ENCODE measurements around the gene HORMAD2. TPM values are rescaled to one million over a fixed set of nuclear protein-coding genes. Genes with fewer than 3 reads are reported as not detected.
"Not testable (repeated sequence)": the region's sequence is repeated elsewhere in the genome, so short reads cannot be mapped to it uniquely, and the experiment has no call there.

HORMAD2 gene
- total and polyA plus RNA-seq, 2 experiments from 2014 or later: not detected

DNA sequence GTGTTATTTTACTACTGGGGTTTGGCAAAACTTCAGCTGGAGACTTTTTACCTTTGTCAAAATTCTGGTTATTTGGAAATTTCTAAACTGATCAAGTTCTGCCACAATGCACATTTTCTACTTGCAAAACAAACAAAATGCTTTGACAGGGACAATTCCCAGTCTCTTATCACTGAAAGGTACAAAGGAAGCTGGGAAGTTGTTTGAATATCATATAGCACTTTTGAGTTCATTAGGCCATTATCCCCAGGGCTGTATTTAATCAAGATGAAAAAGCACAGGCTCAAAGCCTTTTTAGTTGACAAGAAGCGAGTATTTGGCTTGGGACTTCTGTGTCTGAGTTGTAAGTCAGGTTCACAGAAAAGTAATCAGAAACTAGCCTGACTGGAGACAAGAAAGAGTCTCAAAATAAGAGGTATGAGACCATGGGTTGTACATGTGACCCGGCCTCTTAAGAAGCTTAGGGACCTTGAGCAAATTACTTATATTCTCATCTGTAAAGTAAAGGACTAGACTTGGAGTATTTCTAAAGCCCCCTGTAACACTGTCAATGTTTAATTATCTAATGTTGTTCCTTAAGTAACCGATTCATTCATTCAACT lies 2.9 kb upstream of the HORMAD2 start:
- Histone ChIP-seq H3K9me2 (ENCODE audit: insufficient read depth) (no peaks in the 10 kb centered on the region), H3K79me2 (ENCODE audit: insufficient read depth) (no peaks in the 10 kb centered on the region), H3K27ac (no peak overlapping the region), H3K36me3 (ENCODE audit: low read depth) (no peaks in the 10 kb centered on the region), H3K27me3 (replicated peaks; ENCODE audit: insufficient read depth) (peaks cover 35% of the 10 kb centered on the region), H3K4me3 (no peak overlapping the region), H4K20me1 (ENCODE audit: insufficient read depth) (no peaks in the 10 kb centered on the region), H3F3A (ENCODE audit: insufficient read depth) (no peaks in the 10 kb centered on the region), H3K9ac (no peak overlapping the region), H3K4me1 (ENCODE audit: insufficient read depth) (no peaks in the 10 kb centered on the region), H3K9me3 (ENCODE audit: low read depth) (no peaks in the 10 kb centered on the region), H2AFZ (no peak overlapping the region), H3K4me2 (ENCODE audit: unreplicated experiment) (no peak overlapping the region)
- no peak for DNase-seq
- TF ChIP-seq EZH2 (IDR thresholded peaks at IDR 0.05; ENCODE audit: insufficient read depth, poor library complexity, severe bottlenecking) (no peak), EZH2phosphoT487 (IDR thresholded peaks at IDR 0.05; ENCODE audit: insufficient read depth, low read depth) (no peak)
- in situ Hi-C loops (cut with MboI): loop anchor here (25.0 kb wide), 1 partner anchor 690 kb away; the partner anchor contains the start of gene AP1B1
- WGBS, 2 experiments (ENCODE audit: low coverage in 1 of 2, low lambda C conversion rate in 2 of 2, missing lambda C conversion rate in 2 of 2): 80 to 85% methylated on average over 3 of the region's 3 CpGs

DNA sequence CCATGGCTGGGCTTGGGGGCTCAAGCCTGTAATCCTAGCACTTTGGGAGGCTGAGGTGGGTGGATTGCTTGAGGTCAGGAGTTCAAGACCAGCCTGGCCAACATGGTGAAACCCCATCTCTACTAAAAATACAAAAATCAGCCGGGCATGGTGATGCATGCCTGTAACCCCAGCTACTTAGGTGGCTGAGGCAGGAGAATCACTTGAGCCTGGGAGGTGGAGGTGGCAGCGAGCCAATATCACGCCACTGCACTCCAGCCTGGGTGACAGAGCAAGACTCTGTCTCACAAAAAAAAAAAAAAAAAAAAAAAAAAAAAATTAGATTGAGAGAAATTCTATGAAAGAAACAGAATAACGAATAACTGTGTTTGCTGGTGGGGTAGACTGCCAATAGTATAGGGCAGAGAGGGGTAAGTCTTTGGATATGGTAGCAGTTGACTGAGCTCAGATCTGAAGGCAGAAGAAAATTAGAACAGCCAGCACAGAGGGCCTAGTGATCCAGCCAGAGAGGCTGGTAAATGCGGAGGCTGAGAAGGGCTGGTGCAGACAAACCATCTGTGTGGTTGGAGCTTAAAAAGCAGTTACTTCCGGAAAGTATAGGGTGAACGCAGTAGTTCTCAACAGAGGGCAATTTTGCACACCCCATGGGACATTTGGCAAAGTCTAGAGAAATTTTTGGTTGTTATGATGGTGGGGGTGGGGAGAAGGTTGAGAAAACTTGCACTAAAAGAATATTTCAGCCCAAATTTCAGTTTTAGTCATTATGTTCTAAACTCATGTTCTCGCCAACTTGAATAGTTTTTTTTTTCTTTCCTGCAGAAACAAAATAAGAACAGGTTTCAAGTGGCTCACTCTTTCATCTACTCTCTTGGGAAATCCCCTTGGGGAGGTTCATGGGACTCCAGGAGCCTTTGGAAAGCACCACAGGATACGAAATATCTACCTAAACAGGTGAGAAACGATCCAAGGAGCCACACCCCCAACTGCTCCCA lies 1.6 kb upstream of the HORMAD2 start:
- Histone ChIP-seq H2AFZ (no peak overlapping the region), H3K79me2 (ENCODE audit: insufficient read depth) (no peaks in the 10 kb centered on the region), H3K9me2 (ENCODE audit: insufficient read depth) (no peaks in the 10 kb centered on the region), H3K9ac (no peak overlapping the region), H3K4me3 (no peak overlapping the region), H3K9me3 (ENCODE audit: low read depth) (no peaks in the 10 kb centered on the region), H3K27ac (no peak overlapping the region), H4K20me1 (ENCODE audit: insufficient read depth) (no peaks in the 10 kb centered on the region), H3K36me3 (ENCODE audit: low read depth) (no peaks in the 10 kb centered on the region), H3K4me2 (ENCODE audit: unreplicated experiment) (no peak overlapping the region), H3K4me1 (ENCODE audit: insufficient read depth) (no peaks in the 10 kb centered on the region), H3K27me3 (replicated peaks; ENCODE audit: insufficient read depth) (peaks cover 34% of the 10 kb centered on the region), H3F3A (ENCODE audit: insufficient read depth) (no peaks in the 10 kb centered on the region)
- in situ Hi-C loops (cut with MboI): loop anchor here (25.0 kb wide), 1 partner anchor 691 kb away; the partner anchor contains the start of gene AP1B1
- no peak for DNase-seq
- WGBS, 2 experiments (ENCODE audit: low coverage in 1 of 2, low lambda C conversion rate in 2 of 2, missing lambda C conversion rate in 2 of 2): 77 to 78% methylated on average over 10 of the region's 10 CpGs
- TF ChIP-seq EZH2phosphoT487 (IDR thresholded peaks at IDR 0.05; ENCODE audit: insufficient read depth, low read depth) (no peak), EZH2 (IDR thresholded peaks at IDR 0.05; ENCODE audit: insufficient read depth, poor library complexity, severe bottlenecking) (no peak)

DNA sequence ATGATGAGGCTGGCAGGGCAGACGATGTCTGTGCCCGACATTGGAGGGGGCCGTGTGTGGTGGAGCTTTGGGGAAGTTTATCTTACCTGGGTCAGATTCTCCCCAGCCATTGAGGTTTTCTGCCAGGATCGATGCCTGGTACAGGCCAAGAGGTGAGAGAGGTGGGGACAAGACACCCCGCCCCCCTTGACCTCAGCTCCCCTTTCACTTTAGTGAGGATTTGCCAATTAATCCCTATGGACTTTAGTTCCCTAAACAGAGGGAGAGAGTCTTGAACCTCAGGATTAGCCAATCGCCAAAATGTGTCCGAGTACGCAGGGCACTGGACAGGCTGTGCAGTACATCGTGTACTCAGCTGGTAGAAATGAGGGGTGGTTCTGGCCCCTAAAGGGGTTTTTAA lies 541 bp downstream of the HORMAD2 start:
- H3K4me2 ChIP-seq (ENCODE audit: unreplicated experiment): no peak overlapping the region
- H3K4me3 ChIP-seq: no peak overlapping the region
- no peak for DNase-seq
- H3K9ac ChIP-seq: no peak overlapping the region
- no peak overlapping the region for H3K27ac ChIP-seq
- TF ChIP-seq EZH2phosphoT487 (IDR thresholded peaks at IDR 0.05; ENCODE audit: insufficient read depth, low read depth) (no peak), EZH2 (IDR thresholded peaks at IDR 0.05; ENCODE audit: insufficient read depth, poor library complexity, severe bottlenecking) (no peak)
- peak overlapping the region; percentile 68; the same call in 1 of the 2 replicates for H2AFZ ChIP-seq
- no peaks in the 10 kb centered on the region for H3K79me2 ChIP-seq (ENCODE audit: insufficient read depth)
- H3F3A ChIP-seq (ENCODE audit: insufficient read depth): no peaks in the 10 kb centered on the region
- in situ Hi-C loops (cut with MboI): loop anchor here (25.0 kb wide), 1 partner anchor 694 kb away; the partner anchor contains the start of gene AP1B1
- WGBS, 2 experiments (ENCODE audit: low coverage in 1 of 2, low lambda C conversion rate in 2 of 2, missing lambda C conversion rate in 2 of 2): 81 to 84% methylated on average over 9 of the region's 9 CpGs
- H3K27me3 ChIP-seq (replicated peaks; ENCODE audit: insufficient read depth): peaks cover 14% of the 10 kb centered on the region
- no peaks in the 10 kb centered on the region for H4K20me1 ChIP-seq (ENCODE audit: insufficient read depth)
- no peaks in the 10 kb centered on the region for H3K9me2 ChIP-seq (ENCODE audit: insufficient read depth)
- no peaks in the 10 kb centered on the region for H3K4me1 ChIP-seq (ENCODE audit: insufficient read depth)
- H3K9me3 ChIP-seq (ENCODE audit: low read depth): no peaks in the 10 kb centered on the region
- no peaks in the 10 kb centered on the region for H3K36me3 ChIP-seq (ENCODE audit: low read depth)

DNA sequence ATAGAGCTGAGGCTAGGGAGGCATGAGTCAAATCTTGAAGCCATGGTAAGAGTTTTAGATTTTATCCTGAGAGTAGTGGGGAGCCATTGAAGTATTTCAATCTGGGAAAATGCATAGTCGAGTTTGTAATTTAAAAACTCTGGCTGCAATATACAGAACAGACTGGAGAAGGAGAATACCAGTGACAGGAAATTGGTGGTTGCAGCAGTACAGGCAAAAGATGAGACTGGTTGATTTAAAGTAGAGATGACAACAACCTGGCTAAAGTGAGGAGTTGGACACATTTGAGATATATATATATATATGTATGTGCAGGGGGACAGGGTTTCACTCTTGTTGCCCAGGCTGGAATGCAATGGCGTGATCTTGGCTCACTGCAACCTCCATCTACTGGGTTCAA lies 6.2 kb downstream of the HORMAD2 start:
- H3K4me1 ChIP-seq (ENCODE audit: insufficient read depth): no peaks in the 10 kb centered on the region; the same call in 1 of the 2 replicates
- H4K20me1 ChIP-seq (ENCODE audit: insufficient read depth): no peaks in the 10 kb centered on the region
- in situ Hi-C loops (cut with MboI): loop anchor here (25.0 kb wide), 1 partner anchor 699 kb away; the partner anchor contains the start of gene AP1B1
- H3K79me2 ChIP-seq (ENCODE audit: insufficient read depth): no peaks in the 10 kb centered on the region
- H3F3A ChIP-seq (ENCODE audit: insufficient read depth): peaks cover 18% of the 10 kb centered on the region; the same call in 1 of the 2 replicates
- 48 to 55% methylated on average over 2 of the region's 2 CpGs for WGBS, 2 experiments (ENCODE audit: low coverage in 1 of 2, low lambda C conversion rate in 2 of 2, missing lambda C conversion rate in 2 of 2)
- H2AFZ ChIP-seq: no peak overlapping the region
- no peaks in the 10 kb centered on the region for H3K36me3 ChIP-seq (ENCODE audit: low read depth)
- DNase-seq: no peak
- H3K9me3 ChIP-seq (ENCODE audit: low read depth): no peaks in the 10 kb centered on the region
- TF ChIP-seq EZH2 (IDR thresholded peaks at IDR 0.05; ENCODE audit: insufficient read depth, poor library complexity, severe bottlenecking) (no peak), EZH2phosphoT487 (IDR thresholded peaks at IDR 0.05; ENCODE audit: insufficient read depth, low read depth) (no peak)
- H3K9ac ChIP-seq: no peak overlapping the region
- H3K27ac ChIP-seq: no peak overlapping the region
- no peaks in the 10 kb centered on the region for H3K9me2 ChIP-seq (ENCODE audit: insufficient read depth)
- no peaks in the 10 kb centered on the region for H3K27me3 ChIP-seq (replicated peaks; ENCODE audit: insufficient read depth)
- no peak overlapping the region for H3K4me2 ChIP-seq (ENCODE audit: unreplicated experiment)
- H3K4me3 ChIP-seq: no peak overlapping the region

DNA sequence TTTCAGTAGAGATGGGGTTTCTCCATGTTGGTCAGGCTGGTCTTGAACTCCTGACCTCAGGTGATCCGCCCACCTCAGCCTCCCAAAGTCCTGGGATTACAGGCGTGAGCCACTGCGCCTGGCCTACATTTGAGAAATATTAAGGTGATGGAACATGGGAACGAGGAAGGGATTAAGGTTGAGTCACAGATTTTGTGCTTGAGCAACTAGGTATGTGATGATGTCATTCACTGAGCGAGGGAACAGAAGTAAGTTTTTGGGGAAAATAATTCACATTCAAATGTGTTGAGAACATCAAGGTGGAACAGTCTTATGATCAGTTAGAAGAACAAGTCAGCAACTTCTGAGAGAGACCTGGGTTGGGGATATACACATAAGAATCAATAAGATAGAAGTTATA lies 6.8 kb downstream of the HORMAD2 start:
- H4K20me1 ChIP-seq (ENCODE audit: insufficient read depth); H3K4me1 ChIP-seq (ENCODE audit: insufficient read depth); H3K36me3 ChIP-seq (ENCODE audit: low read depth); H3K9me2 ChIP-seq (ENCODE audit: insufficient read depth); H3K9ac ChIP-seq; H3K4me3 ChIP-seq; H3K9me3 ChIP-seq (ENCODE audit: low read depth); H3K79me2 ChIP-seq (ENCODE audit: insufficient read depth); H2AFZ ChIP-seq; H3K27me3 ChIP-seq (replicated peaks; ENCODE audit: insufficient read depth); H3K27ac ChIP-seq; H3K4me2 ChIP-seq (ENCODE audit: unreplicated experiment): not testable (repeated sequence)
- DNase-seq: peak; percentile 69
- in situ Hi-C loops (cut with MboI): loop anchor here (25.0 kb wide), 1 partner anchor 700 kb away; the partner anchor contains the start of gene AP1B1
- 57 to 63% methylated on average over 5 of the region's 5 CpGs for WGBS, 2 experiments (ENCODE audit: low coverage in 1 of 2, low lambda C conversion rate in 2 of 2, missing lambda C conversion rate in 2 of 2)
- H3F3A ChIP-seq (ENCODE audit: insufficient read depth): peaks cover 18% of the 10 kb centered on the region; the same call in 1 of the 2 replicates
